GM21529 (cell line): ENCODE measurements around the gene GDF7.
A peak's percentile ranks its signal among the peaks of the same experiment; 100 is the strongest.

Experiments used
- ATAC-seq: cut with Tn5 transposase; IDR thresholded peaks from one replicate; pipeline ENCODE4 v1.9.1; 2021; ENCODE audit not compliant: unreplicated experiment

Gene GDF7

DNA sequence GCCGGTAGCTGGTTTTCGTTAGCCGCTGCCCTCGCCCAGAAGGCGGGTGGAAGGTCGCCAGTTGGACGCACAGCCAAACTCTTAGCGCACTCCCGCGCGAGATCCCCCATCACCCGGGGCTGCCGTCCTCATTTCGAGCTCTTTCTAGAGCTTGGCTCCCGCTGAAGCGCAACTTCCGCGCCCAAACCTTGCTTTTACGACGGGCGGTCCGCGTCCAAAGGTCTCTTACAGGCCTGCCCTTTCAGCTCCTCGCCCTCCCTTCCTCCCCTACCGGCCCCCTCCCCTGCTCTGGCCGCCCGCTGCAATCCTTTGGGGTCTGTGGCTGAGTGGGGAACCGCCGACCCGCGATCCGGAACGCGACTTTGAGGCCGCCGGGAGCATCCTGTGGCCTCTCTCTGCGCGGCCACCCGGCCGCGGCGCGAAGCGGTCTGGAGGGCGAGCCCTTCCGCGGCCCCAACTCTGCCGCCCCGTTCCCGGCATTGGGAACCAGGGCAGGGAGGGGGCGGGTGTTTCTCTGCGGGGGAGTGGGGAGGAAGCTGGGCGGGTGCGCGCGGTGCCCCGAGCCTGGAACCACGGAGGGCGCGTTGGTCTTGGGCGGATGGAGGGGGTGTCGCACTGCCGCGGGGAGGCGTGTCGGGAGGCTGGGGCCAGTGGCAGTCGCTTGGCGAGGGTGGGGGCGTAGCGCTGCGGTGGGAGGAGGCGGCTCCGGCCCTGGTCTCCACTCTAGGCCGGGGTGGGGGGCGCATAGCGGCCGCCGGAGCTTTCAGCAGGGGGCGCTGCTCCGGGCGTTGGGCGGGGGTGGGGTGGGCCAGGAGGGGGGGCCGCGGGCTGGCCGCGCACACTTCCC is at the start of gene GDF7:
GDF7 (plus strand) TSS at position 841 of the 847 bp plus-strand sequence. CDS start 96 bp downstream, outside the sequence.
- ATAC-seq = peak; percentile 33

DNA sequence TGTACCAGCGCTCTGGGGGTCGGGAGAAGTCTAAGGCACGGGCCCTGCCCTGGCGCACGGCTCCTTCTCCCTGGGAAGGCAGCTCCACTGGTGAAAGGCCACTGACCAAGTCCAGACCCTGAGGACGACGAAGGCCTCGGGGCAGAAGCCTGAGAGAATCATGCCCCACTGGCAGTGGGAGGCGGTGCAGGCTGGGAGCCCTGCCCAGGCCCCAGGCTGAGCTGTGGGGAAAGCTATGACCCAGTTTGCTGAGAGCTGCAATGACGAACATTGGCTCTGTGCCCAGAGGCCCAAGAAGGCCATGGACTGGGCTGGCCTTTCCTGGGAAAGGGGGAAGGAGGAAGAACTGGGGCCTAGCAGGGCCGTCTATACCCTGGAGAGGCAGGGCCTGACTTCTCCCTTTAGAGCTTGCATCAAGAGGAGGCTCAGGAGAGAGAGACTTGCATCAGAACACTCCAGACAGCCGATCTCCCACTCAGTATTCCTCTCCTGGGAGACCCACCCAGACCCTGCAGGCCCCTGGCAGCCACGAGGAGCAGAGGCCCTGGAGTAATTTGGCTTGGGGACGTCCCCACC is 49.0 kb upstream of the GDF7 start:
- ATAC-seq = no peak

DNA sequence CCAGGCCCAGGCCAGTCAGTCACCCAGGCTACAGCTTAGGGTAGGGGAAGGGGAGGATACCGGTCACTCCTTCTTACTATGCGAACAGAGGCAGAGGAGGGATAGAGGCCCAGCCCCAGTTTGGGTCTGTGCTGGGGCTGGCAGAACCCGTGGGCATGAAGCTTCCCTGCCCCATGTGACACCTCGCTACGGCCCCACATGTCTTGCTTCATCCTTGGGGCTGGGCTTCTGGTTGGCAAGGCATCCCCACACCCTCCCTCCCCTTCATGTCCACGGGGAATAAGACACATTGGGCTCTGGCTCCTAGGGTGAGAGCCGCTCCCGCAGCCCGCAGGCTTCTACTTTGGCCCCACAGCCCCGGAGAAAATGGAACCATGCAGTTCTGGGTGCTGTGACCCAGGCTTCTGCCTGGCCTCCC is 48.5 kb upstream of the GDF7 start:
- ATAC-seq = no peak

DNA sequence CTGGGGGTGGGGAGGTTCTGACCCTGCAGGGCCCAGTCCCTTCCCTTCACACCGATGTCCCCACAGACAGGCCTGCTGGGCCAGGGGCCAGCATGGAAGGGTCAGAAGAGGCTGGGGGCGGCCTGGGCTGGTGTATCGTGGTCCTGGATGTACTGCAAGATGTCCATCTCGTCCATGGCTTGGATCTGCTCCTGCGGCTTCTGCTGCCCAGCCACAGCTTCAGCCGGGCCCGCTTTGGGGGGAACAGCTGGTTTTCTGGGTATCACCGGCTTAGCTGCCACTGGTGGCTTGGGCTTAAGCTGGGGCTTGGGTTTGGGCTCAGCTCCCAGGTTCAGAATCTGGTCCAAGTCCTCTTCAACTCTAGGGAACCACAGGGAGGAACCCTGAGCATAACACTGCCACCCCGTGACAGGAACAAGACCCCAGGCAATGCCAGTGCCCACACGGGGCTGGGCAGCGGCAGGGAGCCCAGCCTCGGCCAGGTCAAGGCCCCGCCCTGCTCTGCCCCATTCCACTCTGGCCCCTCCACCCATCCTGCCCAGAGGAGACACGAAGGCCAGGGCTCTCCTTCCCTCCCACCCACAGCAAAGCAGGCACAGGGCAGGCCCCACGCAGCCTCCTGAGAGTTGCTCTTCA is 47.9 kb upstream of the GDF7 start:
- ATAC-seq = no peak

DNA sequence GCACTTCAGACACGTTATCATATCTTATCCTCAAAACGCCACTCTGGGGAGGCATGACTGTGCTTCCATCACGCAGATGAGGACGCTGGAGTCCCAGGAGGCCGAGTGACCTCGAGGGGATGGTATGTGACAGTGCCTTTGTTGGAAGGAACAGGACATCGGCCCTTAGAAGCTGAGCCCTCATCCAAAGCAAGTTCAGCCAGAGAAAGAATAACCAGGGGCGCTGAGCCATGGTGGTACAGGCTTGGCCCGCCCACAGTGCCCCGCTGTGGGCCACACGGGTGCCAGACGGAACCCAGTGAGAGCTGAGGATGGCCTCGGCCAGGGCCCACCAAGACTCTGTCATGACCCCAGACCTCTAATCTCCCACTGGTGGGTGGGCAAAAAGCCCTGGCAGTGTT is 47.3 kb upstream of the GDF7 start:
- no peak for ATAC-seq

DNA sequence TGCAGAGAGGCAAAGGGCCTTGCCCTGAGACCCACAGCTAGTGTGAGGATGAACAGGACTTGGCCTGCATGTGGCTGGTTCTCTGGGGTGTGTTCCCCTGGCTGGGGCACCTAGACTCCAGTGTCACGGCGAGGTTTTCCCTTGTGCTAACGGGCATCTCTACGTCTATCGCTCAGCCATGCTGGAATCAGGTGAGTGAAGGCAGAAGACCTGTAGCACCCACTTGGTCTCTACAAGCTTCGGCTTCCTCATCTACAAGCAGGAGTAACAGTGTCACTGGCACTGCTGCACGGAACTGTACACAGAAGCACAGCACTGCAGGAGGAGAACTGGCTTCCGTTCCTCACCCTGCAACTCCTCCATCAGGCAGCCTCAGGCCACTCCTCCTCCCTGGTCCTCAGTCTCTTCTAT is 46.7 kb upstream of the GDF7 start:
- no peak for ATAC-seq

DNA sequence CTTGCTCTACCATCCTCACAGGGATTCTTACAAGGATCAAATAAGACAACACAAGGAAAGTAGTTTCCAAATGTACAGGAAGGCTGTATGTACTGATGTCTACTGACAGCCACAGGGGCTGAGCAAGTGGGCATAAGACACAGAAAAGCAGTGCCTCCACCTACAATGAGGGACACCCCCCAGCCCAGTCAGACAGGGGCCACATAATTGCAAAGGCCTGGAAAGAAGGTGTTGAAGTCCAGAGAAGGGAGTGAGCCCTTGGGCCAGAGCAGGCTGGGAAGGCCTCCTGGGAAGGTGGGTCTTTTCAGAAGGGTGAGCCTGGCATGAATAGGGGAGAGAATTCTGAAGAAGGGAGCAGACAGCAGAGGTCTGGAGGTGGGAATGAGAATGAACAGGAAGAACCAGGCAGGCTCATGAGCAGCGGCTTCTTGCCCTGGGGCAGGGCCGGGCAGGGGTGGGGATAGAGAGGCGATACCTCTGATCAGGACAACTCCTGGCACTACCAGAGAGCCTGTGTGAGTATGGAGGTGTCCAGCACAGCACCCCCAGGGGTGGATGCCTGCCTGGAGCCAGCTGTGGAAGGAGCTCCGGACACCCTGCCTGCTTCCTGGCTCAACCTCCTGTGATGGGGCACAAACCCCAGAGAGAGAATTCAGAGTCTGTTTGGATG is 46.1 kb upstream of the GDF7 start:
- ATAC-seq = no peak

DNA sequence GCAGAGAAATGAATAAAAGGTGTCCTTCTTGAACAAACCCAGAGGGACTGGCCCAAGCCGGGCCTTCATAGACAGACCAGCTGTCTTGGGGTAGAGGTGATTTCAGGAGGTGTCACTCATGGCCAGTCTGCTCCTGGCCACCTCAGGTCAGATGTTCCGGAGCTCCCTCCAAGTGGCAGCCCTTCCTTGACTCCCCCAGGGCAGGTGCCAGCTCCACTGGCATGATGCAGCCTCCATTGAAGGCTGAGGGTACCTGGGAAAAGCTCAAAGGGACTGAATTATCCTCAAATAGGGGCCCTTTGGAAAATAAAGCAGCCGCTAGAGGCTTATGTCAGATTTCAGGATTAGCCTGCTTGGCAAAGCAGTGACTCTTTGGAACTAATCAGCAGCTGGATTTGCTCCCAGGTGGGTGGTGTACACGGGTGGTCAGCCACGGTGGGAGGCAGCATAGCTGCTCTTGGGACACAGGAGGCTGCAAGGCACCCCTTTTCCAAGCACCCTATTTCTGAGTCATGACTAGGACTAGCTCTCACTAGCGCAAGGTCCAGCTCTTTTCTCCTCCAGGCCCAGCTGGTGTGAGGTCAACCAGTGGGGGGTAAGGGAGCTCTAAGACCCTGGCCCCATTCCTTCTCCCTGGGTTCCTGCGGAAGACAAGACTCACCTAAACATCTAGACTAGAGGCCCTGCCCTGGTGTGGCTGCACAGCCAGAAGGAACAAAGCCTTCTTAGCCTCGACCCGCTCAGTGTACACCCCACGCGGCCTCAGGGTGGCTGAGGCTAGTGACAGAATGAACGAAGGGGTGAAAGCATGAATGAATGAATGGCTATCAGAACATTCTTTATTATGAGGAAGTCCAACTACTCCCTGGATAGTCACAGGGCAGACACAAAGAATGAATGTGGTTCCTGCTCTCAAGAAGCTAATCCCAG is 45.3 kb upstream of the GDF7 start:
- no peak for ATAC-seq

DNA sequence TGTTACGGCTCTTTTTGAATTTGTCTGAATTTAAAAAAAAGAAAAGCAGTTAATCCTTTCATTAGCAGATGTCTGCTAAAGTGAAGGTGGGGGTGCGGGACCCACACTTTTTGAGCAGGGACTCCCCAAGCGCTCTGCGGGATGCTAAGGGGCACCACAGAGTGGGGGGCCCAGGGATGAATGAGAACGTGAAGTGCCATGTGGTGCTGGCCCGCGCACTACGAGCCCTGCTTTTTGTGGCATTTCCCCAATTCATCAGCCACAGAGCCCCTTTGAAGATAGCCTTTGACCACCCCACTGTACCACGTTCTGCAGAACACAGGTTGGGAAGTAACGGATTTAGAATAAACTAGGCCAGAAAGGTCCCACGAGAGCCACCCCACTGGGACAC is 44.7 kb upstream of the GDF7 start:
- ATAC-seq = no peak

DNA sequence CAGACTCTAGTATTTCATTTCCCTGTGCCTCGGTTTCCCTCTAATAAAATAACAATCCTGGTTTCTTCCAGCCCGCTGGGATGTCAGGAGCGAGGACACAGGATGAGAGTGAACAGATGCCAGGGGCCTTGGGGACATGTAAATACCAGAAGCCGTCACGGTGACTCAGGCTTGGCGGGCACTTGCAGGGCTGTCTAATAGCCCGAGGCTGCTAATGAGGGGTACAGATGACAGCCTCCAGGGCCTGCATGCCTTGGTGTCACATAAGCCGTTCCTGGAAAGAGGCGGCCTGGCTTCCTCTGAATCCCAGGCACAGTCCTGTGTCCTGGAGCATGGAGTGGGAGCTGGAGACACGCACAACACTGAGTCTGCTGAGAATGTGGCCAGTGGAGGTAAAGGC is 44.2 kb upstream of the GDF7 start:
- ATAC-seq = no peak

DNA sequence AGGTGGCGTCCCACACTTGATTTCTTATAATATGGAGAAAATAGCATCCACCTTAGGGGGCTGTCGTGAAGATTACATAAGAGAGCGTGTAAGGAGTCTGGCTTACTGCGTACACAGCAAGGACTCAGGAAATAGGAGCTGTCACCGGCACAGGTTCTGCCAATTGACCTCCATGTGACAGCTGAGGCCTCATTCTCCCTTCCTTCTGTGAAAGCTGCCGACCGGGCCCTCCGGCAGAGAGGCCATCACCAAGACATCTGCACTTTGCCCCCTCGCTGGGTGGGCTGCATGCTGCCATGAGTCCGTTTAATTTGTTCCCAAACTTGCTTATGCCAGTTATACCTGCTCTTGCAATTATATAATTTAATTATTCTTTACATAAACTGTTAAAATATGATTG is 43.7 kb upstream of the GDF7 start:
- no peak for ATAC-seq

DNA sequence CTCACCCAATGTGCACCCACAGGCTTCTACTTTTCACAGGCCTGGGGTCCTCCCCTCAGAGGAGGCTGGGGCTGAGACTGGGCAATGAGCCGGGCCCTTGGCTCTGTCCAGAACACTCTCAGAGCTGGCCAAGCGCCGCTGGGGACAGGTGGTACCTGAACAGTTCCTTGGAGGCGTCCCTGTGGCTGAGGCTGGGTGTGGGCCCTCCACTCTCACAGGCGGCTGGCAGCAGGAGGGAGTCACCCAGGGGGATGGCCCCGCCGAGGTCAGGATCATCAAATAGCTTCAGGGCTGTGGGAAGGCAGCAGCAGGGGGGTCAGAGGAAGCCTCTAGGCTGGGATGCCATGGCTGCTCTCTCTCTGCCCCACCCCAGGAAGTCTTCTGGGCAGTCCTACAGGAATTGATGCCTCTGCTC is 43.2 kb upstream of the GDF7 start:
- no peak for ATAC-seq

DNA sequence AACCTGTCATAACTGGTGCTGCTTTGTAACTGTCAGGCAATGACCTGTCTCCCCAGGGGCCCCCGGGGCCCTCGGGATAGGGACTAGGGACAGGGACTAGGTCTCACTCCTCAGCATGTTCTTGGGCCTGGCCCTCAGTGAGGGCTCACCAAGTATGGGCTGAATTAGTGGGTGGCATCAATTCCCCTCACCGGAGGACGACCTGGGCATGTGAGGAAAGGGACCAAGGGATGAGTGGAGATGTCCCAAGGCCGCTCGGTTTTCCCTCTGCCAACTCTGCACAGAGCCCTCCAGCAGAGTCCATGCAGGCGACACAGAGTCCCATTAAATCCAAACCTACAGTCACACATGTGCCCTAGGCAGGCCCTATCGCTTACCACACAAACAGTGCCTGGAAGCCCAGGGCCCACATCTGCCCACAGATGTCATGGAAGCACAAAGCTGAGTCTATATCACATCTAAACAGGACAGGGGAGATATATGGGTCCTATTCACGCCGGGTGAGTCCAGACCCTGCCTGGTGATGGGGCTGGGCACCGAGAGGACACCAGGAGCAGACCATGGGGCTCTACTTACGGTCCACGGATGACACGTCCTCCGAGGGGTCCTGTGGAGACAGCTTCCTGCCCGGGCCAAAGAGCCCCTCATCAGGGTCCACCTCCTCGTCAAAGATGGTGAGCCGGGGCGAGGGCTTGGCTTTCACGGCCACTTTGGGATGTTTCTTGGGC is 42.6 kb upstream of the GDF7 start:
- no peak for ATAC-seq

DNA sequence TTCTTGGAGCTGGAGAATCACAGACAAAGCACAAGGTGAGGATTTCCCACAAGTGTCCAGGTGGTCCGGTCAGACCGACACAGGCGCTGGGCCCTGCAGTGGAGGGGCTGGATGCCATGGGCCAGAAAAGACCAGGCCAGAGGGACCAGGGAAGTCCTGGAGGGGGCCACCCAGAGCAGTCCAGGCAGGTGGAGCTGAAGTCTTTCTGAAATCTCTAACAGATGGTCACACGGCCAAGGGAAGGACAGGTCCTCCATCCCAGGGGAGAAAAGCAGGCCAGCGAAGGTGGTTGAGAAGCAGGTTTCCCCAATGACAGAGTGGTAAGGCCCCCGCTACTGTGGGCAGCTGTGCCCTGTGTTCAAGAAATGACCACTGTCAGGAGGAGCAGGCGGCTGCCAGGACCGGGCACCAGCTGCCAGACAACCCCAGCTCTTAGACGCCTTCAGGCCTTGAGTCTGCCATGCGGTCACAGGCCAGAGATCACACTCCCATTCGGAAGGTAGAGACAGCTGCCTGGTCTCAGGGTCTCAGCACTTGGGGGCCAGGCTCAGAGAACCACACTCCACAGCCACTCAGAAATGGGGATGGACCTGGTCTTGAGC is 42.0 kb upstream of the GDF7 start:
- ATAC-seq = no peak

DNA sequence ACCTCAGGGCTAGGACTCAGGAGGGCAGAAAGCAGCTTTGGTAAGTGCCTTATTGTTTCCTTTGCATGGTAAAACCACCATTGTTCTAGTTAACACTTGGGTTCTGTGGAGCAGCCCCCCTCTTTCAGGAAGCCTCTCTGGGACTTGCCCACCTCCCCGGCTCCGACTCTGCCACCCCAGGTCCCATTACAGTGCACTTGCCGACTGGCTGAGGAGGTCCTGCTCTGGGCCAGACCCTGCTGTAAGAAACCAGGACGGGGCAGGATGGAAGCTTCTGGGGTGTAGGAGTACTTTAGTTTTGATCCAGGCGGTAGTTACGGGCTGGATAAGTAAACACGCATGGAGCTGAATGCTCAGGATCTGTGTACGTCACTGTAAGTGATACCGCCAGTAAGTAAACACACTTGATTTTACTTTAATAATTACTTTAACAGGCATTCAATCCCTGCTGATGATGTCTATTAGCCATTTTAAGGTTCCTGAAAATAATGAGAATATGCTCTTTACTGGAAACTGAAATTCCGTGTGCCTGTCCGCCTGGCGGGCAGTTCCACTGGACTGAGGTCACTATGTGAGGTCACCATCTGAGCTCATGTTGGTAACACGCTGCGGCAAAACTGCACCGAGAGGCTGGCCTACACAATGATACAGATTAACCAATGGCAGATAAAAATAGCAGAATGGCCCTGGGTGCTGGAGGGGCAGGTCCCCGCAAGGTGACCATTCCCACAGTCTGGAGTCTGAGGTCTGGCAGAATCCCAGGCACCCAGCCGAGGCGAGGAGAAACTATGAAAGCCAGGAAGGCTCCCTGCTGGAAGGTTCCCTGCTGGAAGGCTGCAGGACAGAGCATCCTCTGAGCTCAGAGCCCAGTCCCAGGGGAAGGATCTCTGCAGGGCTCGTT is 41.2 kb upstream of the GDF7 start:
- ATAC-seq = no peak

DNA sequence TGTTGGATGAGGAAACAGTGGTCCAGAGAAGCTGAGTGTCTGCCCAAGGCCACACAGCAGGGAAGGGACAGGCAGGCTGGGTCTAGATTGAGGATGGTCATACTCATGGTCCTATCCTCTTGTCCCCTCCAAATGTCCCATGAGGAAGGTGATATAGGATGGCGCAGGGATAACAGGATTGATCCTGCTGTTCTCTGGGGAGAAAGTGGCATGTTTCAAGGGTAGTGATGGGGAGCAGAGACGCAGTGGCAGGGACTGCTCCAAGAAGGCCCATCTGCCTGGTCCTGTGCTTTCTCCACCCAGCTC is 40.6 kb upstream of the GDF7 start:
- no peak for ATAC-seq

DNA sequence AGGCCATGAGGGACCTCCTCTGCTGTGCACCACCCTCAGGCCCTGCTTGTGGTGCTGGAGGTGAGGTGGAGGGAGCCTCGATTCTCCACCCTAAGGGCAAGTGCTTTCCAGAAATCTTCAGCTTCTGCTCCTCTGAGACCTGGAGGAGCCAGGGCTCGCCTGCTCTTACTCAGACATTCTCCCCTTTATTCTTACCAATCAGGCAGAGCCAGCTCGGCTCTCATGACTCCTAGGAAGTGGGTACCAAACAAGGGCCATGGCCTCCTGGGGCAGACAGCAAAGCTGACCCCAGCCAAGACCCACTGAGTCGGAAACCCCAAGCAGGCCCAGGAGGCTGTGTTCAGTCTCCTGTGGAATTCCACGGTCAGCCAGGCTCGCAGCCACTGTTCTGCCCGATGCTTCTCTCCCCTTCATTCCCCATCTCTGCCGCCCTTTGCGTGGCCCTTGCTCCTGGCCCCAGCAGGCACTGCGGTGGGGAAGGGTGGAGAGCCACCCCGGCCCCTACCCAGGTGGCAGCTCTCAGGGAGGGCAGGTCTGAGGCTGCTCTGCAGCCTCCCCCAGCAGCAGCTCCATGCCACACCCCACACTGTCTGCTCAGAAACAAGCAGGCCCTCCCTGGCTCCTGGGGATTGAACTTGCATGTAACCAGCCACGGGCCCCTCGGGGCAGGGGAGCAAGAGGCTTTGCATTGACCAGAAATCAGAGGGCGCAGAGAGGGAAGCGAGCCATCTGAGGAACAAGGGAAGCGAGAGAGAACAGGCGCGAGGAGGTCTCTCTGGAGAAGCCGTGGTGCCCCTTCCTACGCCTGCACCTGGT is 40.0 kb upstream of the GDF7 start:
- no peak for ATAC-seq
